ENCODE data around the gene SPRY4.

Gene SPRY4

DNA sequence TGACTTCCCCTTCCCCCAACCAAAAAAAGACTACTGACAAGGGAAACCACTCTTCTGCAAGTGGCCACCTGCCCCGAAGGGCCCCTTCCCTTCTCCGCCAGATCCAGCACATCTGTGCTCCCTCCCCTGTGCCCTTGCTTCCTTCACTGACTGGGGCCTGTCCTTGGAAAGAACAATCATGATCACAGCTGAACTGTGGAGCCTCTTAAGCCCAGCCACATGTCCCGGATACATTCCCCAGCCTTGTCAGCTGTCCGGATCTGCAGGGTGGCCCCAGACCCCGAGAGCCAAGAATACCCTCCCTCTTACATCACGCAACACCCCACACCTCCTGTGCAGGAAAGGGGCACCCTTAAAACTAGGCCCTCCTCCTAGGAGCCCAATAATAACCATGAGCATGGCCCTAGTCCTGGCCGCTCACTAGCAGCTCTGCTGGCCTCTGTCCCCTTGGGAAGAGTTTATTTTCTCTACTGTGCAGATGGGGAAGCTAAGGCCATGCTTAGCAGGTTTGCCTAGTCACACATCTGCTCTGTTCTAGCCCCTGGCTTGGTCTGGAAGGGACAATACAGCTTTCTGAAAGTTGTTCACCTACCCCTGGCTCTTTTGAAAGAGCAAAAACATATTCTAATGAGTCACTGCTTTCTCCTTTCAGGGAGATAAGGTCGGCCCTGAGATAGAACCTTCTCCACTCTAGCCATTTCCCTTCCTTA, 3.8 kb downstream of the SPRY4 start:
- Histone ChIP-seq H3K36me3 (ENCODE audit: insufficient read depth, low read length) (peaks cover 62% of the 10 kb centered on the region), H3K4me1 (ENCODE audit: insufficient read depth, low read length) (peaks cover 56% of the 10 kb centered on the region), H3K27ac (ENCODE audit: low read depth, low read length) (peak overlapping the region; percentile 39; the same call in 1 of the 2 replicates), H3K9me3 (ENCODE audit: insufficient read depth, low read depth, low read length) (no peaks in the 10 kb centered on the region), H3K27me3 (ENCODE audit: insufficient read depth, low read length) (no peaks in the 10 kb centered on the region; the same call in 1 of the 2 replicates), H3K4me3 (ENCODE audit: low read length) (peak overlapping the region; percentile 95), H3K9ac (ENCODE audit: low read depth, low read length) (peak overlapping the region; percentile 43)
- 18% methylated on average over 8 of the region's 8 CpGs for WGBS

DNA sequence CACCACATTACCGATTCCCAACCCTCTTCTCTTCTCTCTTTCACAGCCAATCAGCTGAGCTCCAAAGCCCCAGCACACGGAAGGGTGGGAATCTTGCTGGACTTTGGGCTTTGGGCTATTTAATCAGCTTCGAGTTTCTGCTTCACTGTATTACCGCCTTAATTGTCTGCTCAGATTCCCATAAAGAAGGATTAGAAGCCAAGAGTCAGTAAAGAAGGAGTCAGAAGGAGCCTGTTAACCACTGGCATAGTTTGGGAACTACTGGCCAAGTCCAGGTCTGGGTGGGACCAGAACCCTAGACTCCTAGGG, 4.4 kb downstream of the SPRY4 start:
- H3K36me3 ChIP-seq (ENCODE audit: insufficient read depth, low read length) = peaks cover 68% of the 10 kb centered on the region
- WGBS = 11% methylated on average over 4 of the region's 4 CpGs
- peak overlapping the region; percentile 95 for H3K4me3 ChIP-seq (ENCODE audit: low read length)
- H3K9me3 ChIP-seq (ENCODE audit: insufficient read depth, low read depth, low read length) = no peaks in the 10 kb centered on the region
- no peak overlapping the region for H3K27ac ChIP-seq (ENCODE audit: low read depth, low read length)
- H3K4me1 ChIP-seq (ENCODE audit: insufficient read depth, low read length) = peaks cover 62% of the 10 kb centered on the region
- no peaks in the 10 kb centered on the region; the same call in 1 of the 2 replicates for H3K27me3 ChIP-seq (ENCODE audit: insufficient read depth, low read length)
- H3K9ac ChIP-seq (ENCODE audit: low read depth, low read length) = no peak overlapping the region

DNA sequence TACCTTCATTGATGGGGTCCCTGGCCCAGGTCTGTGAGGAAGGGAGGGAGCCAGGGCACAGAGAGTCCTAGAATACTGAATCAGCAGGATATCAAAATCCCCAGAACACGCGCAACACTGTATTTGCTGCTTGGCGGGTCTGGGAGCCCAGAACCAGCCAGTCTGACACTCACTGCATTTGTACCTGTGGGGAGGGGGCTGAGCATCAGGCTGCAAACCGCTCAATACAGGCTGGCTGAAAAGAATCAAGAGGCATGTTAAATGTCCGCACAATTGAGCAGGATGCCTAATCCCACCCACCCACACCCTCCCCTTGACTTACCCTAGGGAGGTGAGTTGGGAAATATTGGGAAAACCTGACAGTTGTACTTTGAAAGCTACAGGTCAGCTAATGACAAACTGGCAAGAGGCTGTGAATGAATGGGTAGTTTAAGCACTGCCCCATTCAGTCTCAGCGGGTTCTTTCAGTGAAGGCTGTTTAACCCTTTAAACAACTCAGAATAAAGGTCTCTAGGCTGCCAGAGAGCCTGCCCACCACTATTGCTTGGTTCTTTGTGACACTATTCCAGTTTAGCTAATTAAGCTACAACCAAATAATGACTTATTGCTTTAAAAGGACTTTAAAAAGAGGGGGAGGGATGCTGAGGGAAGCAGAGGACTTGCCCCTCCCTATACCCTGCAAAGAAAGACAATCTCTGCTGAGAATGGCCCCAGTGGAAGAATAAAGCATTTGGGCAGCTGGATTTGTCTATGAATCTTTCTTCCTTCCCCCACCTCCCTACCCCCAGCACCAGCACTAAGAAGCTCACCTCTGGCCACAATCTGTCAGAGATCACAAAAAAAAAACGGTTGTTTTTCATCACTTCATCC, 5.0 kb downstream of the SPRY4 start:
- Histone ChIP-seq H3K9ac (ENCODE audit: low read depth, low read length) (no peak overlapping the region), H3K27me3 (ENCODE audit: insufficient read depth, low read length) (no peaks in the 10 kb centered on the region; the same call in 1 of the 2 replicates), H3K9me3 (ENCODE audit: insufficient read depth, low read depth, low read length) (no peaks in the 10 kb centered on the region), H3K4me1 (ENCODE audit: insufficient read depth, low read length) (peaks cover 62% of the 10 kb centered on the region), H3K36me3 (ENCODE audit: insufficient read depth, low read length) (peaks cover 73% of the 10 kb centered on the region), H3K4me3 (ENCODE audit: low read length) (peak overlapping the region; percentile 95), H3K27ac (ENCODE audit: low read depth, low read length) (peak overlapping the region; percentile 5; the same call in 1 of the 2 replicates)
- 17% methylated on average over 6 of the region's 7 CpGs for WGBS

DNA sequence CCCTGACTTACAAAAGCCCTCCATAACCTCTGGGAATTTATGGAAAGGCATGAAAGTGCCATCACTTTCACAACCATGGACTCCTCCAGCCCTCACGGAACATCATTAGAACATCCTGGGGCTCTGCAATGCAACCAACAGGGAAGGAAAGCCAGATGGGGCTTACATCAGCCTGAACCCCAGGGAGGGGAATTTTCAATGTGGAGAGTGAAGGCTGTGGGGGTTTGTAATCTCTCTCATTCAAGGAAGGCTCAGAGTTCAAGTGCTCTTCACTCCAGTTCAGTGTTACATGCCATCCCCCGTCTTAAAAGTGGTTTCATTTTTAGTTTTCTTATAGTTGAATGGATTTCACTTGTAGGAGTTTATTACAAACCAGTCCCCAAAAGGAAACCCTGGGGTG, 5.7 kb downstream of the SPRY4 start:
- H3K27me3 ChIP-seq (ENCODE audit: insufficient read depth, low read length) = no peaks in the 10 kb centered on the region; the same call in 1 of the 2 replicates
- no peak overlapping the region for H3K9ac ChIP-seq (ENCODE audit: low read depth, low read length)
- 87% methylated on average over 1 of the region's 2 CpGs for WGBS
- H3K4me1 ChIP-seq (ENCODE audit: insufficient read depth, low read length) = peaks cover 62% of the 10 kb centered on the region
- peak overlapping the region; percentile 5; the same call in 1 of the 2 replicates for H3K27ac ChIP-seq (ENCODE audit: low read depth, low read length)
- H3K36me3 ChIP-seq (ENCODE audit: insufficient read depth, low read length) = peaks cover 80% of the 10 kb centered on the region
- no peaks in the 10 kb centered on the region for H3K9me3 ChIP-seq (ENCODE audit: insufficient read depth, low read depth, low read length)
- H3K4me3 ChIP-seq (ENCODE audit: low read length) = peak overlapping the region; percentile 95; the same call in 1 of the 2 replicates

DNA sequence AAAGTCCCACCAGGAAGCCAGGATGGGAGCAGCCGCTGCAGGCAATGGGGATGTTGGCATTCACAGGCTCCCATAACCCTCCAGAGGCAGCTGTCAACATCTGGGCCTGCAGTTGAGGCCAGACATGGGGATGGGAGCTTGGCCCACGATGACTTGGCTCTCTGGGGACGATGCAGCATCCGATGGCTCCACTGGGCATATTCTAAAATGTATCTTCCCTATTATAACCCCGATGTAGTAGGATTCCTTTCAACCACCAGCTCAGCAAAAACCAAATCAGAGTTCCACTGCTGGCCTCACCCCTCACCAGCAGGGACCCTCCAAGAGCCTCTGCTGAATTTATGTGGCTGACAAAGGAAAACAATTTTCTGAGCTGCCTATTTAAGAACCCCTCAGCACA, 7.1 kb downstream of the SPRY4 start:
- no peak overlapping the region for H3K27ac ChIP-seq (ENCODE audit: low read depth, low read length)

DNA sequence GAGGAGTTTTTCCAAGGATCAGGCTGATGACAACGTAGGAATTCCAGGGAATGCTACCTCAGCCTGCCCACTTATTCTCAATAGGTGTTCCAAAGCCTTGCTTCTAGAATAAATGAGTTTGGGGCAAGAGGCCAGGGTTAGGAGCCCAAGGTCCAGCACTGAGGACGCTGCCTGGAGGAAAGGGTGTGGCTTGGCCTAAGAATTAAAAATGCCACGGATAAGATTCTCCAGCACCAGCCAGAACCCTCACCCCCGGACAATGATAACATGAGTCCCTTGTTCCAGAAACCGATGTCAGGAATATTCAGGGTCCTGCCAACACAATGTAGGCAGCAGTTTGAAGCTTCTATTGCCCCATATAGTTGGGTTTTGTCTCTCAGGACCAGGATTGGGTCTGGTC, 7.6 kb downstream of the SPRY4 start:
- no peak overlapping the region for H3K27ac ChIP-seq (ENCODE audit: low read depth, low read length)

More for the DNA sequence above, 7.1 kb downstream of the SPRY4 start:
- Histone ChIP-seq H3K4me3 (ENCODE audit: low read length) (no peak overlapping the region), H3K4me1 (ENCODE audit: insufficient read depth, low read length) (peaks cover 61% of the 10 kb centered on the region), H3K9ac (ENCODE audit: low read depth, low read length) (no peak overlapping the region), H3K9me3 (ENCODE audit: insufficient read depth, low read depth, low read length) (no peaks in the 10 kb centered on the region), H3K36me3 (ENCODE audit: insufficient read depth, low read length) (peaks cover 89% of the 10 kb centered on the region), H3K27me3 (ENCODE audit: insufficient read depth, low read length) (no peaks in the 10 kb centered on the region)
- 76% methylated on average over 5 of the region's 5 CpGs for WGBS

DNA sequence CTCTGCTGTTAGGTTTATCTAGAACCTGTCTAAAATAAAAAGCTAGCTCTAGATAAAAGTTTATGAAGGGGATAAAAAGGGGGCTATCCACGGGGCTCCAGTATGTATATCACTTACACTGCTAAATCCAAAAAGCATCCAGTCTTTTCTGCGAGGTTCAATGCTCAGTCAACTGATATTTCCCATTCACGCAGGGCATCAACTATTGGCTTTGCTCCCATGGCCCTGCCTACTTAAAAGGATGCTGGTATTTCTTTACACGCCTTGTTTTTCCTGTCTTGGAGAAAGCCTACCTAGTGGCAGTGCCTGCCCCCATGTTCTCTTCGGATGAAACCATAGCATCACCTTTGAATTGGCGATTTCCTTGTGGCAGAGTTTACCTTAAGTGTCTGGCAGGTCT, 8.1 kb downstream of the SPRY4 start:
- WGBS = 80% methylated on average over 6 of the region's 6 CpGs
- Histone ChIP-seq H3K4me3 (ENCODE audit: low read length) (no peak overlapping the region), H3K27me3 (ENCODE audit: insufficient read depth, low read length) (no peaks in the 10 kb centered on the region), H3K9ac (ENCODE audit: low read depth, low read length) (no peak overlapping the region), H3K9me3 (ENCODE audit: insufficient read depth, low read depth, low read length) (no peaks in the 10 kb centered on the region), H3K36me3 (ENCODE audit: insufficient read depth, low read length) (peaks cover 91% of the 10 kb centered on the region), H3K27ac (ENCODE audit: low read depth, low read length) (no peak overlapping the region), H3K4me1 (ENCODE audit: insufficient read depth, low read length) (peaks cover 55% of the 10 kb centered on the region)

More for the DNA sequence above, 7.6 kb downstream of the SPRY4 start:
- H3K4me1 ChIP-seq (ENCODE audit: insufficient read depth, low read length) = peaks cover 57% of the 10 kb centered on the region
- H3K9ac ChIP-seq (ENCODE audit: low read depth, low read length) = no peak overlapping the region
- H3K4me3 ChIP-seq (ENCODE audit: low read length) = no peak overlapping the region
- no peaks in the 10 kb centered on the region for H3K27me3 ChIP-seq (ENCODE audit: insufficient read depth, low read length)
- no peaks in the 10 kb centered on the region for H3K9me3 ChIP-seq (ENCODE audit: insufficient read depth, low read depth, low read length)
- H3K36me3 ChIP-seq (ENCODE audit: insufficient read depth, low read length) = peaks cover 90% of the 10 kb centered on the region
- WGBS = 76% methylated on average over 5 of the region's 5 CpGs

DNA sequence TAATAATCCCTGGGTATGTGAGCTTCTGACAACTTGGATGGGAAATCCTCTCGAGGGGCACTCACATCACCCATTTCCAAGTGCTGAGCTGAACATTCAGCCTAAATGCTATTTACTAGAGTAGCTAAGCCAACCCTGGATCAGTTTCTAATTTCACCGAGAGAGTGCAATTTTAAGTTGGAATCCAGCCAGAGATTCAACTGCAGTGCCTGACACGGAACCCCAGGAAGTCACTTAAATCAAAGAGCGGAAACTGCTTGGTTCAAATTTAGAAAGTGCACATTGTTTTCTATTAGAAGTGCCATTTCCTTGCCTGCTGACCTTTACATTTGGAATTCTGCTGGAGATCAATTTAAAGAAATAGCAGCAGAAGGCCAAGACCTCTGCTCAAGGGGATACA, 8.8 kb downstream of the SPRY4 start:
- Histone ChIP-seq H3K27ac (ENCODE audit: low read depth, low read length) (no peak overlapping the region), H3K36me3 (ENCODE audit: insufficient read depth, low read length) (peaks cover 91% of the 10 kb centered on the region), H3K9ac (ENCODE audit: low read depth, low read length) (no peak overlapping the region), H3K27me3 (ENCODE audit: insufficient read depth, low read length) (no peaks in the 10 kb centered on the region), H3K4me1 (ENCODE audit: insufficient read depth, low read length) (peaks cover 49% of the 10 kb centered on the region), H3K4me3 (ENCODE audit: low read length) (no peak overlapping the region), H3K9me3 (ENCODE audit: insufficient read depth, low read depth, low read length) (no peaks in the 10 kb centered on the region)
- WGBS = 85% methylated on average over 4 of the region's 4 CpGs

DNA sequence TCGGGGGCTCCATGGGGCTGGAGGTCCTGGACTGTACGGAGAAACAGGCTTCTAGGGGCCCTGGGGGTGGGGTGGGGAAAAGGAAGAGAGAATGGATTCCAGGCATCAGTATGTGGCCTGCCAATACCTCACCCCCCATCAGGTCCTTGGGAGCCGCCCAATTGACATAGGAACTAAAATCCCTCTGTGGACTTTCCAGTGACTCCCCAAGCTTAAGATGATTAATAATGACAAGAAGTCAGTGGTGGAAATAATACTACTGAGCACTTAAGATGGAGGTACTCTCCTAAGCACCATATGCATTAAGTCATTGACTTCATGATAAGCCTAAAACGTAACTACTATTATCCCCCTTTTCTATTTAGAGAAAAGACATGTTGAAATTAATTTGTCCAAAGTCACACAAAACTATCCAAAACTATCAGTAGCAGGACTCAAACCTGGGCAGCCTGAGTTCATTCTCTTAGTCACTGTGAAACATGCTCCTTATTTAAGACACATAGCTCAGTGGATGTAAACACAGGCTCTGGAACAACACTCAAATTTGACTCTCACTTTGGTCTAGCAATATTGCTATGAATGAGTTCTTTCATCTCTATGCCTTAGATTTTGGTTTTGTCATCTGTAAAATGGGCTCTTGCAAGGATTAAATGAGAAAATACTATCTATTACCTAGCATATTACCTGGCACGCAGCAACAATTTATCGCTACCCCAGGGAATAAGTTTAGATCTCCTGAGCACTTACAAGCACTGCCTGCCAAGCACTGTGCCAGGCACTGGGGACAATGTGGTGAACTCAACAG, 9.5 kb downstream of the SPRY4 start:
- no peaks in the 10 kb centered on the region for H3K27me3 ChIP-seq (ENCODE audit: insufficient read depth, low read length)
- H3K9ac ChIP-seq (ENCODE audit: low read depth, low read length) = no peak overlapping the region
- H3K27ac ChIP-seq (ENCODE audit: low read depth, low read length) = no peak overlapping the region
- H3K4me3 ChIP-seq (ENCODE audit: low read length) = no peak overlapping the region
- WGBS = 94% methylated on average over 6 of the region's 6 CpGs
- peaks cover 42% of the 10 kb centered on the region for H3K4me1 ChIP-seq (ENCODE audit: insufficient read depth, low read length)
- peaks cover 91% of the 10 kb centered on the region for H3K36me3 ChIP-seq (ENCODE audit: insufficient read depth, low read length)
- H3K9me3 ChIP-seq (ENCODE audit: insufficient read depth, low read depth, low read length) = no peaks in the 10 kb centered on the region

DNA sequence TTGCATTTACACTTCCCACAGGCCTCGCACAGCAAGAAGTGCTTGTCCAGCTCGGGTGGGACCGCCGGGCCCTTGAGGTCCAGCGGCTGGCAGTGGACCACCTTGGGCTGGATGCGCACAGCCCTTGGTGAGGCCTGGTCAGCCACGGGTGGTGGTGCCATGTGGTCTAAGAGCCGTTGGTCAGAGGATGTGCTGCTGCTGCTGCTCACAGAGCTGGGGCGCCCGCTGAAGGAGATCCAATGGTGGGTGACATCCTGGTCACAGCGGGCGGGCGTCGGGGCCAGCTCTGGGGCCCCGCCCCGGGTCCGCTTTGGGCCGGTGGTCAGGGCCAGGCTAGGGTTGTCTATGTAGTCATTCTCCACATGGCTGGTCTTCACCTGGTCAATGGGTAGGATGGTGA, 10.2 kb downstream of the SPRY4 start:
- H3K4me3 ChIP-seq (ENCODE audit: low read length) = no peak overlapping the region
- H3K36me3 ChIP-seq (ENCODE audit: insufficient read depth, low read length) = peaks cover 97% of the 10 kb centered on the region
- no peaks in the 10 kb centered on the region for H3K27me3 ChIP-seq (ENCODE audit: insufficient read depth, low read length)
- no peaks in the 10 kb centered on the region for H3K9me3 ChIP-seq (ENCODE audit: insufficient read depth, low read depth, low read length)
- no peak overlapping the region for H3K27ac ChIP-seq (ENCODE audit: low read depth, low read length)
- peaks cover 36% of the 10 kb centered on the region for H3K4me1 ChIP-seq (ENCODE audit: insufficient read depth, low read length)
- no peak overlapping the region for H3K9ac ChIP-seq (ENCODE audit: low read depth, low read length)
- 94% methylated on average over 18 of the region's 18 CpGs for WGBS

DNA sequence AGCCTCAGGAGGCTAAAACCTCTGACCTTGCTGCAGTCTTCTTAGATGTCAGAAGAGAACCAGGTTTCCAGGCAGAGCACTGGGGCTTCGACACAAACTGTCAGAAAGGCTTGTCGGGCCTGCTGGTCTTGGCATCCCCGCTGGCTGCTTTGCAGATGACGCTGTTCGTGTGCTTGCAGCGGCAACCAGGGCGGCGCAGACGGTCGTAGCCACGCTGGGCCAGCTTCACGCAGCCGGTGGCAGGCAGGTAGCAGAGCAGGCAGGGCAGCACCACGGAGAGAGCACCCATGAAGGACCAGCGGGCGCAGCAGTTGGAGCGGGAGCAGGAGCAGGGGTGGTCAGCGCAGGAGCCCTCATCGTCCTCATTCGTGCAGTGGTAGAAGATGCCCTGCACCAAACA, 10.7 kb downstream of the SPRY4 start:
- no peak overlapping the region for H3K27ac ChIP-seq (ENCODE audit: low read depth, low read length)
- no peak overlapping the region for H3K4me3 ChIP-seq (ENCODE audit: low read length)
- H3K9me3 ChIP-seq (ENCODE audit: insufficient read depth, low read depth, low read length) = no peaks in the 10 kb centered on the region
- WGBS = 90% methylated on average over 20 of the region's 20 CpGs
- no peak overlapping the region for H3K9ac ChIP-seq (ENCODE audit: low read depth, low read length)
- peaks cover 94% of the 10 kb centered on the region for H3K36me3 ChIP-seq (ENCODE audit: insufficient read depth, low read length)
- peaks cover 31% of the 10 kb centered on the region for H3K4me1 ChIP-seq (ENCODE audit: insufficient read depth, low read length)
- no peaks in the 10 kb centered on the region for H3K27me3 ChIP-seq (ENCODE audit: insufficient read depth, low read length)

Measured in HUES64 (cell line).